HG02852 (cell line): ENCODE results near the gene ARMCX5.

Experiments
- ATAC-seq: cut with Tn5 transposase; IDR thresholded peaks from one replicate; pipeline ENCODE4 v1.9.1; 2021; ENCODE audit warnings: mild to moderate bottlenecking, moderate library complexity; ENCODE audit not compliant: unreplicated experiment

The ARMCX5 gene

DNA sequence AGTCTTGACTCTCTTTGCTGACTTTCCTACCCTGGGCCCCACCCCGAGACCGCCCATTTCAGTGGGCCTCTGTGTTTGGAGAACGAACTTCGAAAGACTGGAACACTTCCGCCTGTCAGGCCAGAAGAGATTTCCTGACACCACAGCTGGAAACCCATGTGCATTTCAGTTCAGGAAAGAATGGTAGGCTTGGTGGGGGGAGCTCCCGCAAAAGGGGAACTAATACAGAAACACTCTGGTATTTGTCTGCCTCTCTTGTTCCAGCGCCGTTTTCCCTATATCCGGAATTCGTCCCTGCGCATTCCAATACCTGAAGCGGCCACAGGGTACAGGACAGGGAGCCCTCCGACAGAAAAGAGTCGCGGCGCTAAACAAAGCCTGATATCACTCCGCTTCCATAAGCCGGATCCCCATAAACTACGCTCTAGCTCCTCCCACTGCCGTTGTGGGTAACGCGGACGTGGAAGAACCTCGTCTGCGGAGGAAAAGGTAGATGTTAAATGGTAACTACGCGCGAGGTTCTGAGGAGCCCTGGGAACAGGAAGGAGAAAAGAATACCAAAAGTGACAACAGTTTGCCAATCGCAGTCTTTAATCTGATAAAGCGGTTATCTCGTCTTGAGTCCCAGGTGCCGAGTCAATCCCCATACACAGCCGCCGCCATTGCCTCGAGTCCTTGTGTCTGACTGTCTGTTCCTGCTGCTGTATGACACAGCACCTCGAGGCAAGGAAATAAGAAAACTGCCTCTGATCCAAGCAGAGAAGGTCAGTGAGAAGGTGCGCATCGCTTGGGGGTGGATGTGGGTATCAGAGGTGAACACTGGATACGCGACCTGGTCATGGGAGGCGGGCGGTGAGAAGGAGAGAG lies at the start of gene ARMCX5:
Gene ARMCX5 (plus strand): TSS at position 432 of the 867 bp plus-strand sequence. CDS start 2,627 bp downstream, outside the sequence.
- ATAC-seq, result peak; percentile 78

DNA sequence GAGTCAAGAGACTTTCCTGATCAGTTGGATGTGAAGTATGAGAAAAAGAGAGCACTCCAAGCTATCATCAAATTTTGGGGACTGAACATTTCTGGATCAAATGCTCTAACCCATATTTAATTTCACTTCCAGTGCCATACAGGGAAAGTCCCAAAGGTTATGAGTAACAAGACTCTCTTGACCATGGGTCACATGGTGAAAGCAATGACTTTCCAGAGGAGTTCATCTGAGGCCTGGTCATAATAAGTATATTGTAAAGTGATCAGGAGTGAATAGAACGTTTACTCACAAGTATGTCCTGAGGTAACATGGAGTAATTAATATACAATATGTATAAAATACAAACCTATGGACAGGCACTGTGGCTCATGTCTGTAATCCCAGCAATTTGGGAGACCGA lies 40.7 kb upstream of the ARMCX5 start:
- ATAC-seq, result no peak

DNA sequence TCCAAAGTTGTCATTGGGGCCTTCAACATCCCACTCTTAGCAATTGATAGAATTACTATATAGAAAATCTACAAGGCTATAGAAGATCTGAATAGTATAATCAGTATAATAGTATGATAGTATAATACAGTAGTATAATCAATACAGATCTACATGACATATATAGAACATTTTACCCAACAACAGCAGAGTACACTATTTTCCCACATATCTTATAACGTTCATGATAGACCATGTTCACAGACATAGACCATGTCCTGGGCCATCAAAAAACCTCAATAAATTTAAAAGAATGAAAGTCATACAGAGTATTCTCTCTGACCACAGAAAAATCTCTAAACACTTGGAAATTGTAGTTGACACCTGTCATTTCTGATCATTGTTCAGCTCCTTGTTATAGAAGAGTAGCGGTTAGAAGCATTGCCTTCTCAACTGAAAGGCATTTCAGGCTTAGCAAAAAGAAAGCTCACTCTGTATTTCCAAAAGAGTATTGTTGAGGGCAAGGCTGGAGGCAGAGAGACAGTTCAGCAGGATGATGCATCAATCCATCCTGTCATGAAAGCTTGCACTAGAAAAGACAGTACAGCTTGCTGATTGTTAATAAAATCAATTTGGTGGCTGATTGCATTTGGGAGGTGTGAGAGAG lies 38.8 kb upstream of the ARMCX5 start:
- ATAC-seq, result no peak

DNA sequence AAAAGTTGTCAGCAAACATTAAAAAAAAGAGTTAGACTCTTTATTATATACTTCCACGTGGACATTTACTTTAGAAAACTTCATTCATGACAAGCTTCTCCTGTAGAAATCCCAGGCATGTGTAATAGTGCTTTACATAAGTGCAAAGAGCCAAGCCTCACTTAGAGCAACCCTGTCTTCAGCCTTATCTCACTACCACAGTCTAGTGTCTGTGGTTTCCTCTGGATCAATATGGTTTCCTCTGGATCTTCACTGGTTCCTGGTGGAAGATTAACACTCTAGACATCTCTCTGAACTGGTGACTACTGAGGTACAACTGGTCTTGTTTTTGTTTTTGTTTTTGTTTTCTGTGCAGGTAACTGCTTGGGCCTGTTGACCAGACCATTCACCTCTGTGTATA lies 18.4 kb upstream of the ARMCX5 start:
- no peak for ATAC-seq

DNA sequence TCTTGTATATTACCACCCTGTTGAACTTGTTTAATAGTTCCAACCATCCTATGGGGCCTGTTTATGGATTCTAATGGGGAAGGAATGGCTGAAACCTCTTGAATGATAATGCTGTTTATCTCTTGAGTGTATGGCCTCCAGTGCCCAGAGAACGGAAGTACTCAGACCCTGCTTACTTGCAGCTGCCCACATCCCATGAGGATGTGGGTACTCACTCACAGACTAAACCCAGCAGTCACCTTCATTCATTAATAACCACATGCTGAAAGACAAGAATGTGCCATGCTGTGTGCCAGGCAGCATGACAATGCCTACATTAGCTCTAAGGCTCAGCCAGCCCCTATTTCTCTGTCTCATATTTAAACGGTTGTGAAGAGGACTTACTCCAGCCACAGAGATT lies 5.9 kb upstream of the ARMCX5 start:
- no peak for ATAC-seq

DNA sequence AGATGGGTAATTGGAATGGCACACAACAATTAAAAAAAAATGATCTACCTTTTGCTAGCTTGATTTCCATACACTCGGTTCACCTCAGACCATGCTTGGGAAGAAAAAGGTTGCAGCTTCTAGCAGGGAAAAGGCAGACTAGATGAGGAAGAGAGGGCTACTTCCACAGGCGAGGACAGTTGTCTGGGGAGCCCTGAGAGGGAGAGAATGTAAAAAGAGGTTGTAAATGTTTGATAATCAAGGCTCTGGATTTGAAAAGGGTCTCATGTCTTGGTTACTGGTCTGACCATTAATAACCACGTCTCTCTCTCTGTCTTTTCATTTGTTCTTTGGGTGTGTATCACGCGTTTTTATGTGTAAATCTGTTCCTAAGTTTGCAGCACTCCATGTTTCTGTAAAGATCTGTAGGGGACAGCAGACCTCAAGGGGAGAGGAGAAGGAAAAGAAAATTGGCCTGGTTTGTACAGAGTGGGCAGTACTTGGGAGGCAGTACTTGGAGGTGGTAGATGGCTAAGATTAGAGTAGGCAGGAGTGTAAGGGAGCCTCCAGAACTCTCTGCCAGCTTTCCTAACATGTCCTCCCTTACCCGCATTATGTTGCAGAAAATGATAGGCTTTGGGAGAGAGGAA lies 750 bp downstream of the ARMCX5 start:
- ATAC-seq, result peak; percentile 3

DNA sequence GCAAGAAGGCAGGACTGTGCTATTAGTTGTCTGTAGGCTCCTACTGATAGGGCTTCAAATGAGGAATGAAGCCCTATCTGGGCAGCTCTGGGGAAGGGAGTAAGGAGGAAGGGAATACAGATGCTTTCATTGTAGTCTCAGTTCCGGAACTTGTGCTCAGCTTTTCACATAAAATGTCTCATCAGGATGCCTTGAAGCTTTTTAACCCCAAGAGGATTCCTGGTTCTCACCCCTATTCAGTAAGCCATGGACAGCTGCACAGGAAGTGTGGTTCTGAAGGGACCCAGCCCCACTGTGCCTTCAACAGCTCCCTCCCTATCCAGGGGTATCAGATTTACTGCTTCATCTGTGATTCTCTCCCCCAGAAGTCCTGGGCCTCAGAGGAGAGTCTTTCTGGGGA lies 5.0 kb downstream of the ARMCX5 start:
- ATAC-seq, result no peak

DNA sequence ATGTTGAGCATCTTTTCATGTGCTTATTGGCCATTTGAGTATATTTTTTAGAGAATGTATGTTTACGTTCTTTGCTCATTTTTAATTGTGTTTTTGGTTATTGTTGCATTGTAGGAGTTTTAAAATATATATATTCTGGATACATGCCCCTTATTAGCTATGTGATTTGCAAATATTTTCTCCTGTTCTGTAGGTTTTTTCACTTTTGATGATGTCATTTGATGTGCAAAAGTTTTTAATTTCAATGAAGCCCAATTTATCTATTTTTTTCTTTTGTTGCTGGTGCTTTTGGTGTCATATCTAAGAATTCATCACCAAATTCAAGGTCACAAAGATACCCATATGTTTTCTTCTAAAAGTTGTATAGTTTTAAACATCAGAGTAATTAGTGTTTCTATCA lies 6.8 kb downstream of the ARMCX5 start:
- no peak for ATAC-seq

DNA sequence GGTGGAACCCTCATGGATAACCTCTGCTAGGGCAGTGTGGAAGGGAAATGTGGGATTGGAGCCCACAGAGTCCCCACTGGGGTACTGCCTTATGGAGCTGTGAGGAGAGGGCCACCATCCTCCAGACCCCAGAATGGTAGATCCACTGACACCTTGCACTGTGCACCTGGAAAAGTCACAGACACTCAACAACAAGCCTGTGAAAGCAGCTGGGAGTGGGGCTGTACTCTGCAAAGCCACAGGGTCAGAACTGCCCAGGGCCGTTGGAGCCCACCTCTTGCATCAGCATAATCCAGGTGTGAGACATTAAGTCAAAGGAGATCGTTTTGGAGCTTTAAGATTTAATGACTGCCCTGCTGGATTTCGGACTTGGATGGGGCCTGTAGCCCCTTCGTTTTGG lies 11.6 kb downstream of the ARMCX5 start:
- no peak for ATAC-seq

DNA sequence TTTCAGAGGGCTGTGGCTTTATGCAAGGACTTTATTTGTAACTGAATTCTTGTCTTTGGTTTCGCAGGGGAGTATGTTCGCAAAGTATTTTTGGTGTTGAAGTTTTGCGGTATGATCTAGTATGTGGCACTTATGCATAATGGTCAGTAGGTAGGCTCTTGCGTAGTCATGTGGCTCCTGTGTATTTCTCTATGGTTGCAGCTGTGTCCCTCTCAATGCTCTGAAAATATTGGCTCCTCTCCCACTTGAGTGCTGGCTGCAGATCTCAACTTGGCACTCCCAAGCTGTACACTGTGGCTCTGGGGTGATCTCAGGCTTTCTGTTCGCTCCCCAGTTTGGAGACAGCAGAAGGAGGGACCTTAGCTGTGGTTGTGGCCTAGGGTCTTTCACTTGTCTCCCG lies 24.8 kb downstream of the ARMCX5 start:
- ATAC-seq, result no peak

DNA sequence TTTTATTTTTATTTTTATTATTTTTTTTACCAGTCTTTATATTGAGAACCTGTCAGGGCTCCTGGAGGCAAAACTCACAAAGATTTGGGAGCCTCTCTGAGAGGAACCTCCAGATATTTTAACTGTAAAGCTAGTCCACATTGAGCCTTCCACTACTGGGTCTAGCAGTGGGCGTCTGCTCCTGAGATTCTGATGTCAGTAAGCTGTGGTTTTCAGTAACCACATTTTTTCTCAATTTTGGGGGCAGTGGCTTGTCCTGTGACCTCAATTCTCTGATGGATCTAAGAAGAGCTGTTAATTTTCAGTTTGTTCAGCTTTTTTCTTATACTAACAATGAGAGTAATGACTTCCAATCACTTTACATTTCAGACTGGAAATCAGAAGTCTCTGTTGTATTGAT lies 28.3 kb downstream of the ARMCX5 start:
- ATAC-seq, result no peak

DNA sequence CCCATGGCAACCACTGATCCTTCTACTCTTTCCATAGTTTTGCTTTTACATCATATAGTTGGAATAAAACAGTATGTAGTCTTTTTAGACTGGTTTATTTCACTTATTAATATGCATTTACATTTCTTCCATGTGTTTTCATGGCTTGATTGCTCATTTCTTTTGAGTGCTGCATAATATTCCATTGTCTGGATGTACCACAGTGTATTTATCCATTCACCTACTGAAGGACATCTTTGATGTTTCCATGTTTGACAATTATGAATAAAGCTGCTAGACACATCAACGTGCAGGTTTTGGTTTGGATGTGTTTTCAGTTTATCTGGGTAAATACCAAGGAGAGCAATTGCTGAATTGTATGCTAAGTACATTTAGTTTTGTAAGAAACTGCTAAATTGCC lies 38.2 kb downstream of the ARMCX5 start:
- ATAC-seq, result no peak

DNA sequence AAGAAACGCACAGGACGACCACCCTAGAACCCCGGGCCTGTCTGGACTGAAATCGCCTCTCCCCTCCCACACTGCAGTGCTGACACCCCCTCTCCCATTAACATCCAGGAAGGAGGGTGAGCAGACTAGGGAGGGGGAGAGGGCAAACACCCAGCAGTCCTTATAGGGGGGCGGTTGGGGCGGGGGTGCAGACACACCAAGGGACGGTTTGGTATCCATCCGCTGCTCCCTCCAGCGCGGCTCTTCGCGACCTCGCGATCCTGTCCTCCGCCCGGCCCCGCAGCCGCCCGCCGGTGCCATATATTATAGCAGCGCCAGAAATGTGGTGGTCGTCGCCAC lies 51.6 kb downstream of the ARMCX5 start:
- no peak for ATAC-seq

DNA sequence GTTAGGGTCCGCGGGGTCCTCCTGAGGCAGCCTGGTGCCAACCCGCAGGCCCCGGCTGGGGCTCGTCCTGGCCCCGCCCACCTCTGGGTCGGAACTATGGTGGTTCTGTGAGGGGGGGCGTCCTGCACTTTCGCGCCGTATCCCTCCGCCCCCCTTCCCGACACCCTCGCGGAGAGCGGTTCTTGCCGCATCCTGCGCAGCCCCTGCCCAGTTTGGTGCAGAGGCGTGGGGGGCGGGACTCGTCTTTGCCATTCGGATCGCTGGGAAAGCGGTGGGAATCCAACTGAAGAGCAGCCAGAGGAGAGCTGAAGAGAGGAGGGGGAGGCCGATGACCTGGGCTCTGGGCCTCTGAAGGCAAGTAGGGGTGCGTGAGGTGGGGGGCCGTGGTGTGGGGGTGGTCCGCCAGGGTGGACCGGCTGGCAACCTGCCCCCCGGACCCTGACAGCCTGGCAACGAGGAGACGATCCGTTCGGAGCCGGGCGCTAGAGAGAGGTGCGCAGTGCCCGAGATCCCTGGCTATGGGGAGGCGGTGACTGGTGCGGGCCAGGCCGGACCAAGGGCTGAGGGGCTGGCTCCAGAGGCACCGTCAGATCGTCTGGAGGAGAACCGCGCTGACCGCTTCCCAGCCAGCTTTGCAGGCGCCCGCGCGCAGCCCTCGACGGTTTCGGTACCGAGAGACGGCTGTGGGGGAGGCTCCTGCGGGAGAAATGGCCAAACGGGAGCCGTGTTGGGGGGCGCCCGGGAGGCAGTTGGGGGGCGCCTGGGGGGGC lies 52.1 kb downstream of the ARMCX5 start, which contains the start of gene GPRASP1:
Gene GPRASP1 (plus strand): TSS at position 242 of the 770 bp plus-strand sequence. CDS start 2,431 bp downstream, outside the sequence.
- ATAC-seq, result no peak

DNA sequence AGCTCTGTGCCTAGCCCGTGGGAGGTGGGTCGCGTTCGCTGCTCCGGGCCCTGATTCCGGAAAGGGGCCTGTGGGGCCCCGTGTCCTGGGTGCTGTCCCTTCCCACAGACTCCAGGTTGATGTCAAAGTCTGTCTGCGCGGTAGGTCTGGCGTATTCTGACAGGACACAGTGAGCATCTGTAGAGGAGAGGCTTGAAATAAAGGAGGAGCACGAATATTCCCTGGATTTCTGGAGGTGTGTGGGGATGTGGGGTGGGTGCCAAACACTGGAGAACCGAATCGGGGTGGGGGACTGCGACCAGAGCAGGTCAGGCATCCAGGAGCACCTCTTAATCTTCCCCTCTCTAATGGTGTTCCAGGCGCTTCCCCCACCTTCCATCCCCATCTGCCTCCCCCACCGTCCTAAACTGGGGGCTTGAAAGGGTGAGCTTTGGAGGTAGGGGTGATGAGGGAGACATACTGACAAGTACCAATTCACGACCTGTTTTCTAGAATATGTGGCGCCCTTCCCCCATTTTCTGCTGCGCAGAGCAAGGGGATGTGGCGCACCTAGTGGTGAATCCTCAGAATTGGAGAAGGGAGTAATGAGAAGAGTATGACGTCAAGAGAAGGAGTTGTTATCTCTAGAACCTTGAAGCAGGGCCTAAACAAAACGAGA lies 52.8 kb downstream of the ARMCX5 start:
- no peak for ATAC-seq
